Testis (tissue), 2 donors: ENCODE results near the gene GRK7.

Experiments used
- CTCF ChIP-seq, 3 experiments: fragments of 450-650 bp in 2 of 3; fragments of 200-600 bp in 1 of 3; sonication (generic) in 1 of 3; IDR thresholded peaks; one replicate each; pipeline ENCODE4 v1.5.1; 2016 to 2019; ENCODE audit warnings: antibody characterized with exemption in 3 of 3, mild to moderate bottlenecking in 2 of 3, moderate library complexity in 1 of 3
- POLR2A ChIP-seq: fragments of 450-650 bp; IDR thresholded peaks from one replicate; pipeline ENCODE4 v1.6.1; 2017; ENCODE audit warnings: antibody characterized with exemption, mild to moderate bottlenecking, moderate library complexity

- TF ChIP-seq POLR2A (no peak), CTCF (IDR thresholded peaks at IDR 0.05) (no peak)
Measured at GRCh38 chr3:141723255-141723654, 40.0 kb upstream of the GRK7 start.
